ENCODE results near the gene NDOR1.

The NDOR1 gene

DNA sequence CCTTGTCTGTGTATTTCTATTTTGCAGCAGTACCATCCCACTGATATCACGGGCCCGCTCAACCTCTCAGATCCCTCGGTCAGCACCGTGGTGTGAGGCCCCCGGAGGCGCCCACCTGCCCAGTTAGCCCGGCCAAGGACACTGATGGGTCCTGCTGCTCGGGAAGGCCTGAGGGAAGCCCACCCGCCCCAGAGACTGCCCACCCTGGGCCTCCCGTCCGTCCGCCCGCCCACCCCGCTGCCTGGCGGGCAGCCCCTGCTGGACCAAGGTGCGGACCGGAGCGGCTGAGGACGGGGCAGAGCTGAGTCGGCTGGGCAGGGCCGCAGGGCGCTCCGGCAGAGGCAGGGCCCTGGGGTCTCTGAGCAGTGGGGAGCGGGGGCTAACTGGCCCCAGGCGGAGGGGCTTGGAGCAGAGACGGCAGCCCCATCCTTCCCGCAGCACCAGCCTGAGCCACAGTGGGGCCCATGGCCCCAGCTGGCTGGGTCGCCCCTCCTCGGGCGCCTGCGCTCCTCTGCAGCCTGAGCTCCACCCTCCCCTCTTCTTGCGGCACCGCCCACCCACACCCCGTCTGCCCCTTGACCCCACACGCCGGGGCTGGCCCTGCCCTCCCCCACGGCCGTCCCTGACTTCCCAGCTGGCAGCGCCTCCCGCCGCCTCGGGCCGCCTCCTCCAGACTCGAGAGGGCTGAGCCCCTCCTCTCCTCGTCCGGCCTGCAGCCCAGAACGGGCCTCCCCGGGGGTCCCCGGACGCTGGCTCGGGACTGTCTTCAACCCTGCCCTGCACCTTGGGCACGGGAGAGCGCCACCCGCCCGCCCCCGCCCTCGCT is 37.5 kb upstream of the NDOR1 start:
- DNase-seq (ENCODE audit: low read depth in 2 of 2): no peak

- no peak for DNase-seq (ENCODE audit: low read depth in 2 of 2)
Observed at GRCh38 chr9:137168573-137168903, 37.0 kb upstream of the NDOR1 start.

DNA sequence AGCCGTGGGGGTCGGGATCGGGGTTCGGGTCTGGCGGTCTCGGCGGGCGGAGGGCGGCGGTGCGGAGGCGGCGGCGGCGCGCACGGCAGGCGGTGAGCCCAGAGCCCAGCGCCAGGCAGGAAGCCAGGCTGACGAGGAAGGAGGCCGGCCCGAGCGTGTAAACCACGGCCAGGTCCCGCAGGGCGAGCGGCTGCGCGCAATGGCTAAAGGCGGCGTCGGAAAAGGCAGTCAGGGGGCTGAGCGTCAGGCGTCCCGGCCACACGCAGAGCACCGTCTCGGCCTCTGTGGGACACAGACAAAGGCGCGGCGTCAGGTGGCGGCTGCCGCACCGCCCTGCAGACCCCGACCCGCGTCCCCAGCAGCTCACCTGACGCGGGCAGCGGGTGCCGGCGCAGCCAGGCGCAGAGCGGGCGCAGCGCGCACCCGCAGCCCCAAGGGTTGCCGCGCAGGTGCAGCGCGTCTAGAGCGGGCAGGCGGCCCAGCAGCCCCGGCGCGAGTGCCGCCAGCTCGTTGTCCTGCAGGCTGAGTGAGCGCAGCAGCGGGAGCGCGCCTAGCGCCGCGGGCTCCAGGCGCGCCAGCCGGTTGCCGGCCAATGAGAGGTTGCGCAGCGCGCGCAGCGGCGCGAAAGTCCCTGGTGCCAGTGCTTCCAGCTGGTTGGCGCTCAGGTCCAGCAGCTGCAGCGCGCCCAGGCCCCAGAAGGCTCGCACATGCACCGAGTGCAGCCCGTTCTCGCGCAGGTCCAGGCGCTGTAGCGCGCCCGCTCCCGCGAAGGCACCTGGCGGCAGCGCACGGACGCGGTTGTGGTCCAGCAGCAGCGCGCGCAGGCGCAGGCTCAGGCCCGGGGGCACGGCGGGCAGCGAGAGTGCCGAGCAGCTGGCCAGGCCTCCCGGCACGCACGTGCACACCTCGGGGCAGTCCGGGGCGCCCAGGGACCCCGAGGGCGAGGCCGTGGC is 36.3 kb upstream of the NDOR1 start:
- DNase-seq (ENCODE audit: low read depth in 2 of 2): no peak

DNA sequence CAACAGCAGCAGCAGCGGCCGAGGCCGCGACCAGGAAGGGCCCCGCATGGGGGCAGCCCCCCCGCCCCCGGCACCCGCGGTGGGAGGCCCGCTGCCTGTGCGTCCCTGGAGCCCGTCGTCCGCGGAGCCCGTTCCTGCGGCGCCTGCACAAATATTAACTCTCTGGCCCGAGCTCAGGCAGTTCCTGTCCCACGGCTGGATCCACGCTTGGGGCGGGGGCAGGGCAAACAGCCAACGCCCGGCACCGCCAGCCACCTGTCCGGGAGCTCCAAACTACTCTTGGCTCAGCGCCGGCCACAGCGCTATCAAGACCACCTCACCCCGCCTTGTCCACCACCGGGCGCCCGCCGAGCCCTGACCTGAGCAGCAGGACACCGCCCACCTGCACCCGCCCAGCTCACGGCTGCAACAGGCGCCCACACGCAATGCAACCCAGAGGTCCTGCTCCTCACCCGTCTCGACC is 35.6 kb upstream of the NDOR1 start, which contains the start of gene LRRC26:
TSS of gene LRRC26 (minus strand) at position 156 of the 463 bp plus-strand sequence. CDS start at position 48, 108 bp downstream.
- no peak for DNase-seq (ENCODE audit: low read depth in 2 of 2)

GRCh38 chr9:137170486-137171148 is 34.9 kb upstream of the NDOR1 start:
- no peak for DNase-seq (ENCODE audit: low read depth in 2 of 2)

GRCh38 chr9:137171149-137171900 is 34.2 kb upstream of the NDOR1 start:
- DNase-seq (ENCODE audit: low read depth in 2 of 2): no peak

- DNase-seq (ENCODE audit: low read depth in 2 of 2): no peak
Observed at GRCh38 chr9:137172901-137173795, 32.4 kb upstream of the NDOR1 start.

GRCh38 chr9:137173796-137174664 is 31.5 kb upstream of the NDOR1 start:
- no peak for DNase-seq (ENCODE audit: low read depth in 2 of 2)

GRCh38 chr9:137174722-137175293 is 30.7 kb upstream of the NDOR1 start:
- DNase-seq (ENCODE audit: low read depth in 2 of 2): no peak

DNA sequence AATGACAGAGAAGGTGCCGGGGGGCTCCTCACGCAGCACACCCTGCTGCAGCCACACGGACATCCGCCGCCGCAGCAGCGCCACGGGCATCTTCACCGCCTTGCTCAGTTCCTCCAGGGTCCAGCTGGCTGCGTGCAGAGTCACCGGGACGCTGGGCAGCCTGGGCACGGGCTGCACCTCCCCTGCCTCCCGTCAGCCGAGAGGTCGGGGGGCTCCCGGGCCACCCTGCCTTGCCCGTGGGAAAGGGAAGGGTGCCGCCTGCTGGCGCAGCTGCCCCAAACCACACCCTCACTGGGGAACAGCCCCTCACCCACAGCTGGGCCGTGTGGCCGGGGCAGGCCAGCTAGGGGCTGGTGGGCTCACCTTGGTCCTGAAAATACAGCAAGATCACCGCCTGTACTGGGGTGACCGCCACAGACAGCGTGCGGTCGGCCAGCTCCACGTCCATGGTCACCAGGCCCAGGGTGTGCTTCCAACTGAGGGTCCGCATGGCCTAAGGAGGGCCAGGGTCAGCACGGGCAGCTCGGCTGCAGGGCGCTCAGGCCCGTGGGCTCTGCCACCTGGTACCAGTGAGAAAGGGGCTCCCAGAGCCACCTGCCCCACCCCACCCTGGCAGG is 30.0 kb upstream of the NDOR1 start:
- no peak for DNase-seq (ENCODE audit: low read depth in 2 of 2)

DNA sequence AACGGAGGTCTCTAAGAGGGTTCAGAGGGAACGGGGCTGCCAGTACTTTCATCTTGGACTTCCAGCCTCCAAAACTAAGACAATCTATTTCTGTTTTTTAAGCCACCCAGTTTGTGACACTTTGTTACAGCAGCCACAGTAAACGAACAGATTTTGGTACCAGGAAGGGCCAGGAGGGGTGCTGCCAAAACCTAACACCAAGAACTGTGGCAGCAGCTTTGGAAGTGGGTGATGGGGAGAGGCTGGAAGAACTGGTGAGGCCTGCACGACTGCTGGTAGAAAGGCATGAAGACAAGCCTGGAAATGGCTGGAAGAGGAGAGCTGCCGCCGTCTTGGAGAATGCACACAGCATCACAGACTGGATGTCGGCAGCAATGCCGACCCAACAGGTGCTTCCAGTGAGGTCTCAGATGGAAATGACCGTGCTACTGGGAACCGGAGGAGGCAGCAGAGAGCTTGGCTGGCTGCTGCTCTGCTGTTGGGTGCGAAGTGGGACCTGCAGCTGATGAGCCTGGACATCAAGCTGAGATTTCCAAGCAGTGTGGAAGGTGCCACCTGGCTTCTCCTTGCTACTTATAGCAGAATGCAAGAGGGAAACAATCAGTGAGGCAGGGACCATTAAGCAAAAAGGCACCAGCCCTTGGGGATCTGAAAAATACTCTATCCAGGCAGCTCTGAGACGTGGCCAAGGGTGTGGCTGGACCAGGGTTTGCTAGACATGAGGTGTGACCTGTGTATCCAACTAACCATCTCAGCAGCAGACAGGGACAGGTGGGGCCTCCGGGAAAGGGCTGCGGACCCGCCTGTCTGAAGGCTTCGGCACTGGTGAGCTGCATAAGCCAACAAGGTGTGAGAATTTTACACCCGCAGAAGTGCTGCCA is 29.0 kb upstream of the NDOR1 start:
- no peak for DNase-seq (ENCODE audit: low read depth in 2 of 2)

GRCh38 chr9:137178201-137178938 is 27.1 kb upstream of the NDOR1 start:
- DNase-seq (ENCODE audit: low read depth in 2 of 2): no peak

DNA sequence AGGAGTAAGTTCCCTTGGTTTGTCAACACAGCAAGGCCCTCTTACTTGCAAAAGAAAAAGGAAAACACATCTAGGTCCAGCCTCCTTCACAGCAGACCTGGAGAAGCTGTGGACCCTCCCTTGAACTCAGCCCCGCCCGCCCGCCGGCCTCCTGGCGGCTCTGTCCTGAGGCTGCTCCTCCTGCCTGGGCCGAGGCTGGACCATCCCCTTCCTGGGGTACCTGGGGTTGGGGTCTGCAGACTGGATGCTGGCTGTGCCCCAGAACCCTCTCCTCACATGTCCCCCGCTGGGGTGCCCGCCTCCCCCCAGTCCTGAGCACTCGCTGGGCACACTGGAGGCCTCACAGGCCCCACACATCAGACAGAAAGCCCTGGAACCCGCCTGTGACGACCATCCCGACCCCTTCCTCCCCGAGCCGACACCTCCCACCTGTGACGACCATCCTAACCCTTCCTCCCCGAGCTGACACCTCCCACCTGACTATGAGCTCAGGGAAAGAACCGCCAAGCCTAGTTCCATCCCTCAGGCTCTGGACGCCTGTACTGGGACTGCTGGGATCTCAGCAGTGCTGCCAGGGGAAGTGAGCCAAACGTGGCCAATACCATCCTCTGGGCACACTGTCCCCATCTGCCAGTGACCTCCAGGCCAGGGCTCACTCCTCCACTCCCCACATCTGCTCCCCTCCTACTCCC is 26.4 kb upstream of the NDOR1 start:
- DNase-seq (ENCODE audit: low read depth in 2 of 2): no peak

DNA sequence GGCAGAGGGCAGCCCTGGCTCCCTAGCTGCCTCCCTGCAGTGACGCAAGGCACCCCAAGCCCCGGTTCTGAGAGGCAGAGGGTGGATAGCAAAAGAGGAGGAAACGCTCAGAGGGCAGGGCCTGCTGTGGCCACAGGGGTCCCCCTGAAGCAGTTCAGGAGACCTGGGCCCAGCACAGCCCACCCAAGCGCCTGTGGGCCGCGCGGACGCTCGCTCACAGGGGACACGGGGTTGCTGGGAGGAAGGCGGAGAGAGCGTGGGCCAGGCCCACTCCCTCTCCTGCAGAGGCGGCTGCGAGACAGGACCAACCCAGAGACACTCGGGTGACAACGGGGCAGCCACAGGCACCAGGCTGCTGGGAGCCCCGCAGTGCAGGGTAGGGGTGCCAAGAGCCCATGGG is 25.7 kb upstream of the NDOR1 start:
- DNase-seq (ENCODE audit: low read depth in 2 of 2): no peak

GRCh38 chr9:137180491-137180890 is 25.0 kb upstream of the NDOR1 start:
- DNase-seq (ENCODE audit: low read depth in 2 of 2): no peak

GRCh38 chr9:137181680-137182079 is 23.8 kb upstream of the NDOR1 start:
- no peak for DNase-seq (ENCODE audit: low read depth in 2 of 2)
